GM12892 (cell line): ENCODE results near the gene RAB29.

Source experiments
- POLR2A ChIP-seq: IDR thresholded peaks from 2 replicates; pipeline ENCODE4 v1.6.1; 2011; ENCODE audit warnings: low read depth, low read length, control low read depth
- POLR2AphosphoS5 ChIP-seq: IDR thresholded peaks from 2 replicates; pipeline ENCODE4 v1.6.1; 2011; ENCODE audit warnings: low read depth, low read length, control low read depth
- TAF1 ChIP-seq: IDR thresholded peaks from 2 replicates; pipeline ENCODE4 v1.6.1; 2011; ENCODE audit warnings: low read depth, mild to moderate bottlenecking, control low read depth, low read length, borderline replicate concordance

GRCh38 chr1:205809469-205809868, 34.2 kb upstream of the RAB29 start:
- TF ChIP-seq POLR2AphosphoS5 (no peak), TAF1 (no peak), POLR2A (no peak)
